ENCODE results near the gene SRM. TPM values are rescaled to one million over a fixed set of nuclear protein-coding genes. Genes with fewer than 3 reads are reported as not detected.

Gene SRM
- total and polyA plus RNA-seq, 2 of the 4 experiments (the other 2 are of a cell fraction), result 23.1 to 160 TPM

DNA sequence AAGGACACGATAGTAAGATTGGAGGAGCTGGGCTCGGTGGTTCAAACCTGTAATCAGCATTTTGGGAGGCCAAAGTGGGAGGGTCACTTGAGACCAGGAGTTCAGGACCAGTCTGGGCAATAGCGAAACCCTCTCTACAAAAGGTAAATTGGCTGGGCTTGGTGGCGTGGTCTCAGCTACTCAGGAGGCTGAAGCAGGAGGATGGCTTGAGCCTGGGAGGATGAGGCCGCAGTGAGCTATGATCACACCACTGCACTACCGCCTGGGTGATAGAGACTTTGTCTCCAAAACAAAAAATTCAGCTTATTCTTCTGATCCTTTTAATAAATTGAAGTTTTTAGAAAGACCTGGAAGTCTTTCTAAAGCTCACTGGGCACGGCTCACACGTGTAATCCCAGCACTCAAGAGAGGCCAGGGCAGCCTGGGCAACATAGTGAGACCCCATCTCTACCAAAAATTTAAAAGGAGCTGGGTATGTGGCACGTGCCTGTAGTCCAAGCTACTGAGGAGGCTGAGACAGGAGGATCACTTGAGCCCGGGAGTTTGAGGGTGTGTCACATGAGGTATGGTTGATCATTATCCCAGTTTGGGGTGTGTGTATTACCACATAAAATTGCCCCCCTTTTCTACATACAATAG, 28.1 kb downstream of the SRM start:
- no peaks in the 10 kb centered on the region for H3K4me1 ChIP-seq (ENCODE audit: control insufficient read depth, insufficient read depth, low read length)
- H3K27ac ChIP-seq (ENCODE audit: insufficient read depth, low read length), result no peak overlapping the region
- in situ Hi-C loops (cut with MboI; ENCODE audit: low sequenced_read_pairs) (loop anchor here (10.0 kb wide), 1 partner anchor 613 kb away; no protein-coding TSS in a partner anchor), dilution Hi-C loops (cut with HindIII; ENCODE audit: low sequenced_read_pairs, unreplicated experiment) (no loop called here), intact Hi-C loops (cut with micrococcal nuclease) (no loop called here)
- ATAC-seq (ENCODE audit: low read depth) (no peak), DNase-seq (no peak)
- no peaks in the 10 kb centered on the region for H3K9me3 ChIP-seq (ENCODE audit: control insufficient read depth, insufficient read depth, low read length)
- H2BK120ac ChIP-seq (ENCODE audit: low read depth, low read length), result no peak overlapping the region
- H4K8ac ChIP-seq (ENCODE audit: low read depth in 2 of 2, low read length in 2 of 2), result no peak overlapping the region
- H2BK20ac ChIP-seq (ENCODE audit: low read depth, low read length), result no peak overlapping the region
- peaks cover 3% of the 10 kb centered on the region for H4K20me1 ChIP-seq (ENCODE audit: insufficient read depth, low read length)
- H3K14ac ChIP-seq (replicated peaks; ENCODE audit: low read depth, low read length), result no peak overlapping the region
- no peaks in the 10 kb centered on the region for H3K27me3 ChIP-seq (ENCODE audit: control insufficient read depth, insufficient read depth, low read length)
- no CpG with 5 or more reads among the region's 10 CpGs for WGBS, 2 experiments (ENCODE audit: extremely low coverage in 2 of 2, insufficient read length in 1 of 2)
- H3K4me3 ChIP-seq (ENCODE audit: insufficient read depth, low read depth, low read length), result no peak overlapping the region
- CTCF ChIA-PET, result interaction anchor here (0.7 kb wide), 1 partner anchor 181 kb away, joined by 4 read pairs; no protein-coding TSS in a partner anchor
- H3K9ac ChIP-seq (ENCODE audit: low read depth, low read length), result no peak overlapping the region
- no peak overlapping the region for H2AK9ac ChIP-seq (replicated peaks; ENCODE audit: low read depth, low read length, poor library complexity)
- H4K5ac ChIP-seq (ENCODE audit: low read depth, low read length), result no peak overlapping the region
- peaks cover 3 to 4% of the 10 kb centered on the region in 2 experiments; a peak in 2 of 4 replicates for H3K79me1 ChIP-seq (ENCODE audit: low read depth in 1 of 2, low read length in 2 of 2)
- POLR2A ChIA-PET (ENCODE audit: unreplicated experiment), result no interaction called here
- no peak overlapping the region for H2AK5ac ChIP-seq (ENCODE audit: low read depth, low read length)
- H2AFZ ChIP-seq (replicated peaks; ENCODE audit: low read length, poor library complexity), result no peak overlapping the region
- no peak overlapping the region for H4K91ac ChIP-seq (ENCODE audit: insufficient read depth, low read depth, low read length)
- peaks cover 12% of the 10 kb centered on the region for H3K36me3 ChIP-seq (ENCODE audit: control insufficient read depth, insufficient read depth, low read length)
- H3K4me2 ChIP-seq (ENCODE audit: low read depth, low read length), result no peak overlapping the region
- no peak overlapping the region for H2BK5ac ChIP-seq (ENCODE audit: low read depth, low read length, poor library complexity, severe bottlenecking)
- H3K56ac ChIP-seq (ENCODE audit: extremely low read depth, insufficient read depth, low read length), result no peak overlapping the region
- H3K4ac ChIP-seq (ENCODE audit: low read depth, low read length), result no peak overlapping the region
- no peak overlapping the region for H3K23ac ChIP-seq (ENCODE audit: low read depth, low read length)
- no peak overlapping the region for H2BK15ac ChIP-seq (ENCODE audit: low read depth, low read length)
- H3K9me1 ChIP-seq (ENCODE audit: insufficient read depth, low read length), result no peaks in the 10 kb centered on the region
- TF ChIP-seq RAD21 (IDR thresholded peaks at IDR 0.05; ENCODE audit: low read length) (no peak), CEBPB (IDR thresholded peaks at IDR 0.05; ENCODE audit: low read depth, low read length) (no peak)
- BruUV-seq (replicated peaks), result no TSS peak
- H3K18ac ChIP-seq (ENCODE audit: low read depth, low read length), result no peak overlapping the region

All from IMR-90 (cell line).